Hepatocyte (in vitro differentiated cells): ENCODE measurements around the gene PIGR. TPM values are rescaled to one million over a fixed set of nuclear protein-coding genes. Genes with fewer than 3 reads are reported as not detected.

Experiments used
- DNase-seq: peaks from one replicate; pipeline ENCODE4 v3.0.0-alpha.2; 2016; ENCODE audit warnings: low spot score
- H2AFZ ChIP-seq: fragments of 200-600 bp; sonication (generic); 2 replicates; pipeline ENCODE4 v1.6.0; 2016; ENCODE audit warnings: antibody characterized with exemption, mild to moderate bottlenecking
- H3K27ac ChIP-seq: fragments of 200-600 bp; sonication (generic); 2 replicates; pipeline ENCODE4 v1.5.1; 2016; ENCODE audit warnings: mild to moderate bottlenecking
- H3K27me3 ChIP-seq: fragments of 200-600 bp; sonication (generic); 2 replicates; pipeline ENCODE4 v1.6.1; 2016
- H3K36me3 ChIP-seq: fragments of 200-600 bp; sonication (generic); replicated peaks from 2 replicates; pipeline ENCODE4 v1.5.1; 2016; ENCODE audit warnings: low read depth; ENCODE audit not compliant: insufficient read depth
- H3K4me1 ChIP-seq: fragments of 200-600 bp; sonication (generic); 2 replicates; pipeline ENCODE4 v1.5.1; 2016; ENCODE audit warnings: mild to moderate bottlenecking, moderate library complexity; ENCODE audit not compliant: insufficient read depth
- H3K4me2 ChIP-seq: fragments of 200-600 bp; sonication (generic); 2 replicates; pipeline ENCODE4 v1.6.0; 2016
- H3K4me3 ChIP-seq: fragments of 200-600 bp; sonication (generic); 2 replicates; pipeline ENCODE4 v1.5.1; 2016; ENCODE audit warnings: mild to moderate bottlenecking
- H3K79me2 ChIP-seq: fragments of 200-600 bp; sonication (generic); 2 replicates; pipeline ENCODE4 v1.6.0; 2017; ENCODE audit warnings: mild to moderate bottlenecking
- H3K9me2 ChIP-seq: fragments of 200-600 bp; sonication (generic); replicated peaks from 2 replicates; pipeline ENCODE4 v1.6.0; 2017; ENCODE audit warnings: mild to moderate bottlenecking; ENCODE audit not compliant: insufficient read depth
- H3K9me3 ChIP-seq: fragments of 200-600 bp; sonication (generic); 2 replicates; pipeline ENCODE4 v1.5.1; 2016; ENCODE audit warnings: low read depth, mild to moderate bottlenecking
- H4K20me1 ChIP-seq: fragments of 200-600 bp; sonication (generic); 2 replicates; pipeline ENCODE4 v1.6.0; 2016; ENCODE audit warnings: mild to moderate bottlenecking; ENCODE audit not compliant: insufficient read depth, poor library complexity, severe bottlenecking
- CTCF ChIP-seq: fragments of 200-600 bp; sonication (generic); IDR thresholded peaks from 2 replicates; pipeline ENCODE4 v1.5.1; 2016; ENCODE audit warnings: antibody characterized with exemption, mild to moderate bottlenecking; ENCODE audit not compliant: poor library complexity
- EZH2 ChIP-seq: fragments of 200-600 bp; sonication (generic); IDR thresholded peaks from 2 replicates; pipeline ENCODE4 v1.6.1; 2016; ENCODE audit warnings: antibody characterized with exemption, mild to moderate bottlenecking, borderline replicate concordance
- EZH2phosphoT487 ChIP-seq: fragments of 200-600 bp; sonication (generic); IDR thresholded peaks from one replicate; pipeline ENCODE4 v1.6.1; 2018; ENCODE audit warnings: antibody characterized with exemption, mild to moderate bottlenecking, low read depth, moderate library complexity; ENCODE audit not compliant: unreplicated experiment, severe bottlenecking
- WGBS: methylation state at CpG from one replicate; pipeline ENCODE4 v1.1.6; 2016; ENCODE audit warnings: low lambda C conversion rate; ENCODE audit errors: missing lambda C conversion rate; 5-methylcytosine and 5-hydroxymethylcytosine counted together
- polyA plus RNA-seq: library from polyadenylated mRNA; unstranded; fragments of >200 nt; fragmentation: Nextera tagmentation; extraction: Ambion mirVana; gene quantifications from 2 replicates; pipeline ENCODE4 v1.2.1, GENCODE V29; 2016
- total RNA-seq: library from RNA; depleted of rRNA; stranded (reverse); fragments of >200 nt; gene quantifications from 2 replicates; pipeline ENCODE4 v1.2.3, GENCODE V29; 2014

PIGR gene
- total RNA-seq: 22.9 and 23.3 TPM in 2 replicates
- polyA plus RNA-seq: 8.1 and 11.0 TPM in 2 replicates

- no peaks in the 10 kb centered on the region for H4K20me1 ChIP-seq
- DNase-seq: no peak
- H3K4me3 ChIP-seq: no peak within 1 kb of the TSS
- H3K4me1 ChIP-seq: peaks cover 10% of the 10 kb centered on the region
- no peaks in the 10 kb centered on the region for H3K9me2 ChIP-seq
- no peaks in the 10 kb centered on the region for H3K79me2 ChIP-seq
- H3K9me3 ChIP-seq: no peaks in the 10 kb centered on the region
- H3K27ac ChIP-seq: no peak within 1 kb of the TSS
- H2AFZ ChIP-seq: no peak within 1 kb of the TSS
- no peak within 1 kb of the TSS for H3K4me2 ChIP-seq
- WGBS: 78% methylated on average over 7 of the region's 7 CpGs
- TF ChIP-seq EZH2phosphoT487: no peak
- TF ChIP-seq EZH2: no peak
- TF ChIP-seq CTCF: no peak
- peaks cover 12% of the 10 kb centered on the region for H3K27me3 ChIP-seq
- no peaks in the 10 kb centered on the region for H3K36me3 ChIP-seq
Observed at GRCh38 chr1:206946261-206946660, at the start of gene PIGR. PIGR (minus strand) TSS chr1:206946466; CDS start chr1:206940531, 5,935 bp downstream.

GRCh38 chr1:206992790-206993189 lies 46.5 kb upstream of the PIGR start:
- no peaks in the 10 kb centered on the region for H3K4me1 ChIP-seq
- H3K9me2 ChIP-seq: no peaks in the 10 kb centered on the region
- no peaks in the 10 kb centered on the region for H3K36me3 ChIP-seq
- TF ChIP-seq EZH2phosphoT487: no peak
- TF ChIP-seq EZH2: no peak
- no peak for TF ChIP-seq CTCF
- H3K9me3 ChIP-seq: no peaks in the 10 kb centered on the region
- DNase-seq: no peak
- H2AFZ ChIP-seq: no peak overlapping the region
- H3K27ac ChIP-seq: peak overlapping the region; percentile 47
- no peaks in the 10 kb centered on the region for H3K27me3 ChIP-seq
- H3K79me2 ChIP-seq: no peaks in the 10 kb centered on the region
- no peaks in the 10 kb centered on the region for H4K20me1 ChIP-seq
- no peak overlapping the region for H3K4me2 ChIP-seq
- H3K4me3 ChIP-seq: no peak overlapping the region

GRCh38 chr1:206987873-206988272 lies 41.6 kb upstream of the PIGR start:
- H3K9me3 ChIP-seq: no peaks in the 10 kb centered on the region
- H3K79me2 ChIP-seq: no peaks in the 10 kb centered on the region
- peaks cover 8% of the 10 kb centered on the region for H3K27me3 ChIP-seq
- no peak overlapping the region for H3K4me3 ChIP-seq
- H3K27ac ChIP-seq: no peak overlapping the region
- no peak overlapping the region for H2AFZ ChIP-seq
- H3K4me1 ChIP-seq: no peaks in the 10 kb centered on the region
- WGBS: 87% methylated on average over 1 of the region's 1 CpG
- H3K4me2 ChIP-seq: no peak overlapping the region
- H4K20me1 ChIP-seq: no peaks in the 10 kb centered on the region
- H3K36me3 ChIP-seq: no peaks in the 10 kb centered on the region
- no peaks in the 10 kb centered on the region for H3K9me2 ChIP-seq
- no peak for TF ChIP-seq EZH2
- no peak for TF ChIP-seq EZH2phosphoT487
- TF ChIP-seq CTCF: no peak
- no peak for DNase-seq

- no peak for DNase-seq
- no peak overlapping the region for H3K4me3 ChIP-seq
- no peaks in the 10 kb centered on the region for H3K36me3 ChIP-seq
- TF ChIP-seq EZH2phosphoT487: no peak
- no peak for TF ChIP-seq CTCF
- TF ChIP-seq EZH2: no peak
- no peaks in the 10 kb centered on the region for H3K9me2 ChIP-seq
- H3K79me2 ChIP-seq: no peaks in the 10 kb centered on the region
- H2AFZ ChIP-seq: no peak overlapping the region
- no peak overlapping the region for H3K27ac ChIP-seq
- H4K20me1 ChIP-seq: no peaks in the 10 kb centered on the region
- no peaks in the 10 kb centered on the region for H3K4me1 ChIP-seq
- peaks cover 8% of the 10 kb centered on the region for H3K27me3 ChIP-seq
- H3K9me3 ChIP-seq: no peaks in the 10 kb centered on the region
- H3K4me2 ChIP-seq: no peak overlapping the region
- WGBS: 75% methylated on average over 3 of the region's 3 CpGs
Observed at GRCh38 chr1:206986885-206987284, 40.6 kb upstream of the PIGR start.
